H1 (cell line): ENCODE data around the gene CDH18. TPM values are rescaled to one million over a fixed set of nuclear protein-coding genes. Genes with fewer than 3 reads are reported as not detected.

Experiments used
- CTCF ChIA-PET: fragments of 300-600 bp; sonication (Branson Sonifier 250); formaldehyde crosslinking; loops from one replicate; lab custom pipeline; 2021; ENCODE audit not compliant: partially characterized antibody; lab: Charles Lee
- POLR2A ChIA-PET: fragments of 300-600 bp; sonication (Branson Sonifier 250); formaldehyde crosslinking; loops from one replicate; lab custom pipeline; 2021; ENCODE audit warnings: inconsistent platforms; ENCODE audit not compliant: partially characterized antibody; lab: Charles Lee
- DNase-seq, 2 experiments: peaks; one replicate each; pipeline versions ENCODE4 v3.0.0 to v3.0.0-alpha.2; 2010 to 2022; ENCODE audit warnings: low spot score in 2 of 2, low read depth in 1 of 2, mixed read lengths in 1 of 2
- FAIRE-seq: peaks from 2 replicates; lab custom pipeline; 2011; peaks lifted over from hg19 to GRCh38; lab: Jason Lieb, UNC
- H2AFZ ChIP-seq: 2 replicates; pipeline ENCODE4 v1.8.1; 2012; ENCODE audit warnings: low read length, inconsistent platforms
- H2AK5ac ChIP-seq: 2 replicates; pipeline ENCODE4 v1.6.1; 2013; ENCODE audit warnings: low read depth, low read length
- H2BK120ac ChIP-seq: replicated peaks from 2 replicates; pipeline ENCODE3; 2013; ENCODE audit warnings: low read depth, low read length, inconsistent platforms
- H2BK12ac ChIP-seq: 2 replicates; pipeline ENCODE4 v1.6.1; 2013; ENCODE audit warnings: low read depth, low read length
- H2BK15ac ChIP-seq: 2 replicates; pipeline ENCODE4 v1.6.1; 2013; ENCODE audit warnings: low read length
- H2BK20ac ChIP-seq: 2 replicates; pipeline ENCODE4 v1.6.1; 2013; ENCODE audit warnings: low read length
- H2BK5ac ChIP-seq: 2 replicates; pipeline ENCODE4 v1.6.1; 2013; ENCODE audit warnings: low read depth, low read length
- H3K14ac ChIP-seq: 2 replicates; pipeline ENCODE4 v1.6.1; 2013; ENCODE audit warnings: inconsistent platforms; ENCODE audit not compliant: insufficient read length
- H3K18ac ChIP-seq: 2 replicates; pipeline ENCODE4 v1.6.1; 2013; ENCODE audit warnings: low read length; ENCODE audit errors: extremely low read depth
- H3K23ac ChIP-seq: 2 replicates; pipeline ENCODE4 v1.6.1; 2013; ENCODE audit warnings: inconsistent platforms; ENCODE audit not compliant: insufficient read length
- H3K23me2 ChIP-seq: 2 replicates; pipeline ENCODE4 v1.6.1; 2013; ENCODE audit warnings: low read depth, low read length
- H3K27ac ChIP-seq: 2 replicates; pipeline ENCODE4 v1.6.1; 2011; ENCODE audit warnings: low read depth, low read length, inconsistent platforms
- H3K27me3 ChIP-seq, 4 experiments: replicated peaks in 1 of 4; 1 replicate in 1 of 4; 2 replicates in 3 of 4; pipeline versions ENCODE4 v1.6.1 to v1.8.1; 2011 to 2013; ENCODE audit warnings: low read length in 3 of 4, mild to moderate bottlenecking in 3 of 4, inconsistent platforms in 2 of 4, mixed read lengths in 2 of 4, moderate library complexity in 1 of 4; ENCODE audit not compliant: control insufficient read depth in 3 of 4, insufficient read depth in 3 of 4; ENCODE audit errors: extremely low read depth in 1 of 4
- H3K36me3 ChIP-seq, 4 experiments: 2 replicates each; pipeline versions ENCODE4 v1.6.1 to v1.8.1; 2011 to 2013; ENCODE audit warnings: mild to moderate bottlenecking in 4 of 4, low read length in 3 of 4, moderate library complexity in 2 of 4, control low read depth in 1 of 4, inconsistent platforms in 1 of 4; ENCODE audit not compliant: insufficient read depth in 4 of 4, control insufficient read depth in 2 of 4
- H3K4ac ChIP-seq: replicated peaks from 2 replicates; pipeline ENCODE3; 2013; ENCODE audit warnings: low read length, low read depth, mixed read lengths, inconsistent platforms; ENCODE audit not compliant: insufficient read length
- H3K4me1 ChIP-seq, 4 experiments: replicated peaks in 1 of 4; 1 replicate in 1 of 4; 2 replicates in 3 of 4; pipeline versions ENCODE4 v1.6.1 to v1.8.1; 2011 to 2013; ENCODE audit warnings: low read length in 3 of 4, inconsistent platforms in 2 of 4, mixed read lengths in 1 of 4; ENCODE audit not compliant: insufficient read depth in 4 of 4, control insufficient read depth in 3 of 4
- H3K4me2 ChIP-seq, 2 experiments: 2 replicates each; pipeline versions ENCODE4 v1.6.1 to v1.8.1; 2011 to 2013; ENCODE audit warnings: low read depth in 2 of 2, low read length in 2 of 2, control low read depth in 1 of 2, inconsistent platforms in 1 of 2, mild to moderate bottlenecking in 1 of 2; ENCODE audit not compliant: insufficient read depth in 1 of 2
- H3K4me3 ChIP-seq, 4 experiments: fragments of 200-600, 300-600 bp in 1 of 4; sonication (generic), shearing (Covaris generic), sonication (Bioruptor Twin) in 1 of 4; 2 replicates each; pipeline versions ENCODE4 v1.5.1 to v1.8.1; 2011 to 2016; ENCODE audit warnings: low read length in 4 of 4, low read depth in 3 of 4, control low read depth in 2 of 4, inconsistent platforms in 2 of 4, mild to moderate bottlenecking in 2 of 4, mixed read lengths in 1 of 4, moderate library complexity in 1 of 4; ENCODE audit not compliant: insufficient read depth in 2 of 4; ENCODE audit errors: extremely low read depth in 1 of 4
- H3K56ac ChIP-seq: replicated peaks from 2 replicates; pipeline ENCODE3; 2013; ENCODE audit warnings: low read depth, mild to moderate bottlenecking, mixed read lengths, low read length, inconsistent platforms; ENCODE audit not compliant: insufficient read length
- H3K79me1 ChIP-seq: 2 replicates; pipeline ENCODE4 v1.6.1; 2013; ENCODE audit warnings: low read depth, low read length, control low read depth
- H3K79me2 ChIP-seq, 2 experiments: 2 replicates each; pipeline versions ENCODE4 v1.6.1 to v1.8.1; 2012 to 2013; ENCODE audit warnings: low read length in 2 of 2, mild to moderate bottlenecking in 2 of 2, inconsistent platforms in 1 of 2; ENCODE audit not compliant: insufficient read depth in 2 of 2, control insufficient read depth in 1 of 2
- H3K9ac ChIP-seq, 4 experiments: replicated peaks in 1 of 4; 1 replicate in 1 of 4; 2 replicates in 3 of 4; pipeline versions ENCODE4 v1.6.1 to v1.8.1; 2011 to 2013; ENCODE audit warnings: low read depth in 3 of 4, low read length in 3 of 4, control low read depth in 2 of 4, mild to moderate bottlenecking in 2 of 4, moderate library complexity in 2 of 4, inconsistent platforms in 1 of 4; ENCODE audit errors: extremely low read depth in 1 of 4
- H3K9me3 ChIP-seq, 2 experiments: 2 replicates each; pipeline versions ENCODE4 v1.6.1 to v1.8.1; 2012 to 2013; ENCODE audit warnings: mild to moderate bottlenecking in 2 of 2, moderate library complexity in 2 of 2, control low read depth in 1 of 2, inconsistent platforms in 1 of 2, low read depth in 1 of 2, low read length in 1 of 2, mixed read lengths in 1 of 2; ENCODE audit not compliant: insufficient read depth in 2 of 2
- H4K20me1 ChIP-seq, 2 experiments: replicated peaks in 1 of 2; 2 replicates each; pipeline versions ENCODE3 to v1.8.1; 2011 to 2013; ENCODE audit warnings: inconsistent platforms in 2 of 2, low read length in 2 of 2, mild to moderate bottlenecking in 1 of 2; ENCODE audit not compliant: insufficient read depth in 2 of 2, control insufficient read depth in 1 of 2
- H4K5ac ChIP-seq: 2 replicates; pipeline ENCODE4 v1.6.1; 2013; ENCODE audit warnings: low read length, low read depth, mixed read lengths, inconsistent platforms; ENCODE audit not compliant: insufficient read length
- H4K8ac ChIP-seq: 2 replicates; pipeline ENCODE4 v1.8.0; 2013; ENCODE audit warnings: mild to moderate bottlenecking, moderate library complexity, low read length, inconsistent platforms; ENCODE audit not compliant: insufficient read depth; ENCODE audit errors: extremely low read depth
- H4K91ac ChIP-seq: replicated peaks from 2 replicates; pipeline ENCODE3; 2013; ENCODE audit warnings: low read length, mixed read lengths, inconsistent platforms; ENCODE audit not compliant: insufficient read length
- ATF2 ChIP-seq: IDR thresholded peaks from 2 replicates; pipeline ENCODE4 v1.6.1; 2012; ENCODE audit warnings: low read length, inconsistent platforms
- ATF3 ChIP-seq: IDR thresholded peaks from 2 replicates; pipeline ENCODE4 v1.6.1; 2011; ENCODE audit warnings: low read depth, mild to moderate bottlenecking, low read length; ENCODE audit not compliant: insufficient read depth
- BACH1 ChIP-seq: IDR thresholded peaks from 2 replicates; pipeline ENCODE4 v1.6.1; 2012; ENCODE audit warnings: low read length, improper control_type of control experiment
- EP300 ChIP-seq, 2 experiments: IDR thresholded peaks; 1 replicate in 1 of 2; 2 replicates in 1 of 2; pipeline ENCODE4 v1.6.1; 2011 to 2012; ENCODE audit warnings: low read depth in 2 of 2, low read length in 2 of 2, mild to moderate bottlenecking in 2 of 2, borderline replicate concordance in 1 of 2, inconsistent platforms in 1 of 2, moderate library complexity in 1 of 2
- GABPA ChIP-seq: IDR thresholded peaks from 2 replicates; pipeline ENCODE4 v1.6.1; 2011; ENCODE audit warnings: mild to moderate bottlenecking, low read length, moderate library complexity, borderline replicate concordance; ENCODE audit not compliant: insufficient read depth
- KDM4A ChIP-seq: IDR thresholded peaks from one replicate; pipeline ENCODE4 v1.7.1; 2012; ENCODE audit warnings: low read depth, mild to moderate bottlenecking, moderate library complexity, low read length, inconsistent platforms; ENCODE audit not compliant: severe bottlenecking
- NRF1 ChIP-seq: IDR thresholded peaks from 2 replicates; pipeline ENCODE4 v1.6.1; 2011; ENCODE audit warnings: mild to moderate bottlenecking, low read depth, low read length, improper control_type of control experiment
- POLR2A ChIP-seq, 2 experiments: IDR thresholded peaks; 1 replicate in 1 of 2; 2 replicates in 1 of 2; pipeline ENCODE4 v1.6.1; 2011; ENCODE audit warnings: low read depth in 2 of 2, low read length in 2 of 2, mild to moderate bottlenecking in 2 of 2; ENCODE audit errors: control extremely low read depth in 1 of 2
- RAD21 ChIP-seq, 2 experiments: IDR thresholded peaks in 1 of 2; conservative IDR thresholded peaks in 1 of 2; 2 replicates each; pipeline ENCODE4 v1.6.1; 2011; ENCODE audit warnings: low read depth in 2 of 2, low read length in 2 of 2, improper control_type of control experiment in 1 of 2, inconsistent platforms in 1 of 2, mild to moderate bottlenecking in 1 of 2, moderate library complexity in 1 of 2
- SIRT6 ChIP-seq: IDR thresholded peaks from one replicate; pipeline ENCODE4 v1.7.1; 2012; ENCODE audit warnings: low read length, inconsistent platforms
- TEAD4 ChIP-seq: IDR thresholded peaks from 2 replicates; pipeline ENCODE4 v1.6.1; 2012; ENCODE audit warnings: low read depth, low read length, inconsistent platforms, mixed read lengths
- YY1 ChIP-seq: IDR thresholded peaks from 2 replicates; pipeline ENCODE4 v1.6.1; 2011; ENCODE audit warnings: low read depth, mild to moderate bottlenecking, low read length
- WGBS, 2 experiments: shearing (Covaris generic) in 1 of 2; methylation state at CpG; one replicate each; pipeline versions ENCODE4 v1.1.6 to v1.1.7; 2013 to 2015; ENCODE audit warnings: low lambda C conversion rate in 2 of 2, mixed read lengths in 2 of 2, inconsistent platforms in 1 of 2, low coverage in 1 of 2, missing lambda C conversion rate in 1 of 2; ENCODE audit not compliant: insufficient replicate concordance in 2 of 2, insufficient coverage in 1 of 2, insufficient read length in 1 of 2; ENCODE audit errors: extremely low coverage in 1 of 2, missing lambda C conversion rate in 1 of 2; 5-methylcytosine and 5-hydroxymethylcytosine counted together
- polyA plus RNA-seq, 7 experiments: library from polyadenylated mRNA; depleted of rRNA in 3 of 7; stranded (reverse) in 5 of 7; unstranded in 2 of 7; fragments of >200 nt in 5 of 7; fragments of 200-250 nt in 2 of 7; gene quantifications; 1 replicate in 5 of 7; 2 replicates in 1 of 7; 4 replicates in 1 of 7; pipeline versions ENCODE4 v1.2.1 to v1.2.3, GENCODE V29; 2011 to 2013; ENCODE audit warnings: missing spikeins in 2 of 7, mixed read lengths in 2 of 7
- total RNA-seq: library from RNA; stranded (reverse); fragmentation: NEBNext Ultra II Directional; extraction: Animal tissue kit (Norgen Biotek cat#: 25700); gene quantifications from 2 replicates; pipeline ENCODE4 v1.2.1, GENCODE V29; 2021

The CDH18 gene
- total and polyA plus RNA-seq, 2 of the 8 experiments (the other 6 are each of a cell fraction or from before 2014, with no cell fraction given) = 0.30 to 0.32 TPM

- Histone ChIP-seq H2BK12ac (no peak overlapping the region), H2BK15ac (no peak overlapping the region), H2BK120ac (no peak overlapping the region), H2BK20ac (no peak overlapping the region), H3K14ac (no peak overlapping the region), H3K36me3 (no peaks in the 10 kb centered on the region), H3K4me2 (no peak overlapping the region), H3K27me3 (no peaks in the 10 kb centered on the region), H3K23me2 (no peaks in the 10 kb centered on the region), H2BK5ac (no peak overlapping the region), H3K9ac (no peak overlapping the region), H3K27ac (no peak overlapping the region), H2AK5ac (no peak overlapping the region), H4K20me1 (no peaks in the 10 kb centered on the region), H3K79me2 (no peaks in the 10 kb centered on the region), H2AFZ (no peak overlapping the region), H3K56ac (no peak overlapping the region), H4K91ac (no peak overlapping the region), H3K79me1 (no peaks in the 10 kb centered on the region), H4K5ac (no peak overlapping the region), H4K8ac (no peak overlapping the region), H3K18ac (no peak overlapping the region), H3K4me1 (no peaks in the 10 kb centered on the region), H3K23ac (no peak overlapping the region), H3K4ac (no peak overlapping the region), H3K9me3 (no peaks in the 10 kb centered on the region; a peak in 1 of 4 replicates), H3K4me3 (no peak overlapping the region)
- POLR2A ChIA-PET = no interaction called here
- 64% methylated on average over 3 of the region's 3 CpGs; no CpG with 5 or more reads in 1 of the 2 experiments for WGBS, 2 experiments
- FAIRE-seq (no peak), DNase-seq (no peak)
- CTCF ChIA-PET = no interaction called here
- TF ChIP-seq ATF2 = no peak
- no peak for TF ChIP-seq YY1
- no peak for TF ChIP-seq EP300 (IDR thresholded peaks at IDR 0.05; ENCODE audit: borderline replicate concordance in 1 of 2, low read depth in 2 of 2, low read length in 2 of 2)
- no peak for TF ChIP-seq KDM4A
- TF ChIP-seq RAD21 (IDR thresholded peaks at IDR 0.05 in 1 of 2, conservative IDR thresholded peaks at IDR 0.05 in 1 of 2; ENCODE audit: low read depth in 2 of 2, low read length in 2 of 2) = no peak
- no peak for TF ChIP-seq NRF1
- no peak for TF ChIP-seq BACH1
- no peak for TF ChIP-seq POLR2A (IDR thresholded peaks at IDR 0.05; ENCODE audit: control extremely low read depth in 1 of 2, low read depth in 2 of 2, low read length in 2 of 2)
- no peak for TF ChIP-seq TEAD4
- TF ChIP-seq GABPA = no peak
- TF ChIP-seq ATF3 = no peak
- no peak for TF ChIP-seq SIRT6
These were observed 41.3 kb upstream of the CDH18 start for GRCh38 chr5:20029266-20029665.
